ENCODE data around the gene MCTP2.
"Not testable (repeated sequence)": the region's sequence is repeated elsewhere in the genome, so short reads cannot be mapped to it uniquely, and the experiment has no call there.

The MCTP2 gene

DNA sequence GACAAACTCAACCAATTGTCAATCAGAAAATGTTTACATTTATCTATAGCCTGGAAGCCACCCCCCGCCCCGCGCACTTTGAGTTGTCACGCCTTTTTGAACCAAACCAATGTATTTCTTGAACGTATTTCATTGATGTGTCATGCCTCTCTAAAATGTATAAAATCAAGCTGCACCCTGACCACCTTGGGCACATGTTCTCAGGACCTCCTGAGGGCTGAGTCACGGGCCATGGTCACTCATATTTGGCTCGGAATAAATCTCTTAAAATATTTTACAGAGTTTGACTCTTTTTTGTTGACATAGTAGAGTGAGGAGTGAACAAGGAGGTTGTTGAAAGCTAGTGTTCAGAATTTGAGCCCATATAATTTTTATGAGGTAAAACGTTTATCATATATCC is 6.5 kb downstream of the MCTP2 start:
- DNase-seq: no peak

DNA sequence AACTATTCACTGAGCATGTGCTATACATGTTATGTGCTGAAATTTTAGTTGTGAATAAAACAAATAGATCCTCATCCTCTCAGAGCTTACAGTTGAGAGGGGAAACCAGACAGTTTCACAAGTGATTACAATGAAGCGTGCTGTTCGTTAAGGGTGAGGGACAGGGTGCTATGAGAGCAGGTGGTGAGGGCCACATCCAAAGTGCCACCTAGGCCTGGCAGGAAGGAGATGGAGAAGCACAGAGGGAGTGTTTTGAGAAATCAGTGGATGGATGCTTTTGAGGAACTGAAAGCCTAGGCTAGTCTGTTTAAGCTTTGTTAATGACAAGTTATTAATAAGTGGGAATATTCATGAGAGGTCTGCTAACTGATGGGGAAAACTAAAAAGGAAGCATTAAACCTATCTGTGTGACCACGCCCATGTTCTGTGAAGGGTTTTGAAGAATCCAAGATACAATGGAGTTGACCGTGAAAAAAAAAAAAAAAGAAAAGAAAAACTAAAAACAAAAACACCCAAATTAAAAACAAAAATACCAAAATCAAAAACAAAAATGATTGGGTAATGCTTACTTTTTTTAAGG is 7.3 kb downstream of the MCTP2 start:
- no peak for DNase-seq

DNA sequence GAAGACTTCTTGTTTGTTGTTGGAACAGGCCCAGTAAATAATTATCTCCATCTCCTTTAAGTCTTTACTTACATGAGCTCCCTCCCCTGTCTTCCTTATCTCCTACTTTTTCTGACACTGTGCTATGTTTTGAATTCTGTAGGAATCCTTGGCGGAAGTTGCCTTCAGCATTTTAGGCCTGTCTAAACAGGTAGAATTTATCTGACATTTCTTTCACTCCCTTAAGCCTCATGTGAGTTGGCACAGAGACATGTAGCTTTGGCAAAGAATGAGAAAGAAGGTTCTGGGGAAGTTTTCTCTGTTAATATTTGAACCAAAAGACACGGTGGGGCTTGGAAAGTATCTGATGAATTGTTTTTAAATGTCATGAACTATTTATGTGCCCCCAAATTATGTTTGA is 8.1 kb downstream of the MCTP2 start:
- no peak for DNase-seq

DNA sequence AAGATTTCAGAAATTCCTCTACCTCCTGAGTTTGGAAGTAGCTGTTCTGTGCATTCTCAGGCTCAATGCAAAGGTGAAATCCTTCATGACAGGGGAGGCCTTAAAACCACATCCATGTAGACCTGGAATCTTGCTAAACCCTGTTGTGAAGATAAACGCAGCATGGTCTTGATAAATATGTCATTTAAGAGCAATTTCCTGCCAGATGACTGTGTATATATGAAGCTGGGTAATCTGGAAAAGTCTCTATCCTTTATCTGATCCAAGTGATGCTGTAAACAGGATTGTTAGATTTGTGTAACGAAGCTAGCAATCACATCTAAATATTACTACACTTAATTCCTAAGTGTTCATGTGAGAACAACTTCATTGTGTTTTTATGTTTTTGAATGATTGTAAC is 9.1 kb downstream of the MCTP2 start:
- no peak for DNase-seq

DNA sequence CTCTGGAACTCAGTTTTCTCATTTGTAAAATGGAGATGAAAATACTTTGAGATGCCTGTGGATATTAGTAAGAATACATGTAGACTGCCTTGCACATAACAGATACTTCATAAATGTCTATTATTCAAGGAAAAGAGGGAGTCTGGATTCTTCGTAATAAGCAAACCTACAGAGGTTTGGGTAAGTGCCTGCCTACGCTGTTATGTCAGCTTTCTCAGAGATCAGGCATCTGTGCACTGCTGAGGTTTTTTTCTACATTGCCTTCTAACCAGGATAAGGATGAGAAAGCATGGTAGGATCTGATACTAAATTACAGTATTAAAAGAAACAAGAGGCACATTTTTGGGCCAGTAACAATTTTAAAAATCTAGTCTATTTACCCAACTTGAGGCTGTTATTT is 10.9 kb downstream of the MCTP2 start:
- no peak for DNase-seq

DNA sequence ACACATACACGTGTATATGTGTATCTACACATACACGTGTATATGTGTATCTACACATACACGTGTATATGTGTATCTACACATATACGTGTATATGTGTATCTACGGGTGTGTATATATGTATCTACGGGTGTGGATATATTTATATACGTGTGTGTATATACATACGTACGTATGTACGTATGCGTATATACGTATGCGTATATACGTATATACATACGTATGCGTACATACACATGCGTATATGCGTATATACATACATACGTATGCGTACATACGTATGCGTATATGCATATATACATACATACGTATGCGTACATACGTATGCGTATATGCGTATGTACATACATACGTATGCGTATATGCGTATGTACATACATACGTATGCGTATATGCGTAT is 11.6 kb downstream of the MCTP2 start:
- not testable (repeated sequence) for DNase-seq

DNA sequence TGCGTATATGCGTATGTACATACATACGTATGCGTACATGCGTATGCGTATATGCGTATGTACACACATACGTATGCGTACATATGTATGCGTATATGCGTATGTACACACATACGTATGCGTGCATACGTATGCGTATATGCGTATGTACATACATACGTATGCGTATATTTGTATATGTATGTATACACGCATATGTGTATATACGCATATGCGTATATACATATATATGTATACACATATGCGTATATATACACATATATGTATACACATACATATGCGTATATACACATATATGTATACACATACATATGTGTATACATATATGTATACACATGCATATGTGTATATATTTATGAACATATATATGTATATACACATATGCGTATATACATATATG is 12.1 kb downstream of the MCTP2 start:
- no peak for DNase-seq

DNA sequence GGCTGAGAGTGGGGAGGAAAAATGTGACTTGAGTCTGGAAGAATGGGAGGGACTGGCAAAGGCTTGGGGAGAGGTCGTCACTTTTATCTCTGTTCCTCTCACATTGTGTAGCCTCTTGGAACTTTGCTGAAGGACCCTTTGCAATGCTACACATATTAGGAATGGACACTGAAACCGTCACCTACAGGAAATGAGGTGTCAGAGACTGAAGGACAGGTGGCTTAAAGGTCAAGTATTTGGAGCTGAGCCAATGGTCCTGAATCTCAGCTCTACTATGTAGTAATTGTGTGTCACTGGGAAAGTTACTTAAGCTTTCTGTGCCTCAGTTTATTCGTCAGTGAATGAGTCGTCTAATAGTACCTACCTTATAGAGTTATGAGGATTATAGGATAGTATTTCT is 14.7 kb downstream of the MCTP2 start:
- DNase-seq: no peak

DNA sequence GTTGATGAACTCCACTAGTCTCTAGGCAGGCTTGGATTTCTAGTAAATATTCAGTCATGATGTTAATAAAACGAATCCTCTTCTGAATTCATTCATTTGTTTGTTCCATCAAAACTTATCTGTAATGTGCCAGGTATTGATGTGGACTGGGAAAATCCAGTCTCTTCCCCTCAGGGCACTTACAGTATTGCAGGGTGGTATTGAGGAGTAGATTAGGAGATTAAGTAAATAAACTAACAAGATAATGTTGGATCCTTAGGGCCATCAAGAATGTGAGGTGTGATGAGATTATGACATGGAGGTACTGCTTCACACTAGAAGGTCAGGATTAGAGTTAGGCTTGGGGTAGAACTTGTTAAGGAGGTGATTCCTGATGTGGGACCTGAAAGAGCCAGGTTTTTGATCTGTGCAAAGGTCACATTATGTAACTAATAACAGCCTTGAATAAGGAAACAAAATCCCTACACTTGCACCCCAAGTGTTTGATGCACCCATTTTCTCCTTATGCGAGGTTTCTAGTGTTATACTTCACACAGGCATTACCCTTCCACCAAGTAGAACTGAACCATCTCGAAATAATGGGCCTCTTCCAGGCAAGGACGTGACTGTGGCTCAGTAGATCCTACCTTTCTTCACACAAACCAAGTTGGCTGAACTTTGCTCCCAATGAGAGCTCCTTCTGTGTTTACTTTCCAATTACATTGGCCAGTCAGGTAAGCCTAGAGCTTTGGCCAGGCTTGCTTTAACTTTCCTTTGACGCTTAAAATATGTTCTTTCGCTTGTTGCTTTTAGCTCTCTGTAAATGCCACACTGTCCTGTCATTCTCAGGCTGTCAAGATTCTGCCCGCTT is 16.7 kb downstream of the MCTP2 start:
- no peak for DNase-seq

DNA sequence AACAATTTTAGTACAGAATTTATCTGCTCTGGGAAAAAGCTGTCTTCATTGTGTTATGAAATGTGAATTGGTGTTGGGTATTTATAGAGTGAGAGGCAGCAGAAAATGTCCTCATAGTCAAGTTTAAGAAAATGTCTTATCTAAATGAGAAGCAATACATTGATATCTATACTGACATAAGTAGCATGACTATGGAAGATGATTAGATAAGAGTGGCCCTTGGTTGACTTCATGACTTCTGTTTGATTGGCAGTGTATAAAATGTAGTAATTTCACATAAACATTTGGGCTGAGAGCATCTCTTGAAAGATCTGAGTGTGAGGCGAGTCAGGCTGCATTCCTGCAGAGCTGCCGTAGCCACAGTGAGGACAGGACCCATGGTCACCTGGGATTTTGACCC is 19.4 kb downstream of the MCTP2 start:
- no peak for DNase-seq

DNA sequence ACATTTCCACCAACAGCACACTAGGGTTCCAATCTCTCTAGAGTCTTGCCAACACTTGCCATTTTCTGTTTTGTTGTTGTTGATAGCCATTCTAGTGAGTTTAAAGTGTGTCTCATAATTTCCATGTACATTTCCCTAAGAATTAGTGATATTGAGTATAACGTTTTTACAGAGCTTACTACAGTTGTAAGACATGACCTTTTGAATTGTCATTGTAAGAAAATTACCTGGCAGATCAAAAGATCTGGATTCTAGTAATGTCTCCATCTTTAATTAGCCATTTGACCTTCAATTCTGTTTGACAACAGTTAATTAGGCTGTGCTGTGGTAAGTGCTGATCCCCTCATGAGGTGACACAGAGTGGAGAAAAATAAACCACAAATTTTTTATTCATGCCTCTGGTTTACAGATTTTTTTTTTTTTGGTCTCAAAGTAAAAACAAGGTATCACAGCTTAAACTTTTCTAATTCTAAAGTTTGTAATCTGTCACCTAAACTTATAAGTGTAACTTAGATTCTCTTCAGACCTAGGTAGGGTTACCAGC is 20.9 kb downstream of the MCTP2 start:
- DNase-seq: no peak

DNA sequence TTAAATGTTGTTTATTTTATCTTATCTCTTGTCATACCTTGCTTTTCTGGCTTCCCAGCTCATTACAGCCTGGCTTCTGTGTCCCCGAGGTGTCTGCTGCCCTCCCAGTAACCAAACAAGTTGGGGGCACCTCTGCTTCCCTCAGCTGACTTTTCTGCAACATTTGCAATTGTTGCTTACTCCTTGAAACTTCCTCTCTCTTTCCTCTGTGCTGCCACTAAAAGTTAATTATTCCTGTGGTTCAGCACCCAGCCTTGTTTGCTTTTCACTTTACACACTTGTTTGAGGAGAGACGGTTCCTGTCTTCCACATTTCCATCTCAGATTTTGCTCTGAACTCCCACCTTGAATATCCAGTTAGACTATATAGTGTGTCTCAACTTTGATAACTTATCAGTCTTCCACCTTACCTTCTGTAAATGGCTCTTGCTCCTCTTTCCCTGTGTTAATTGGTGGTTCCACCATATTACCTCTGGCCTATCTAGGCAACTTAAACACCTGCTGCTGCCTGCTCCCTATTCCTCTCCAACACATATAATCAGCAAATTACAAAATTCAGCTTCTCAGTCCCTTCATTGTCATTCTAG is 21.6 kb downstream of the MCTP2 start:
- DNase-seq: no peak

DNA sequence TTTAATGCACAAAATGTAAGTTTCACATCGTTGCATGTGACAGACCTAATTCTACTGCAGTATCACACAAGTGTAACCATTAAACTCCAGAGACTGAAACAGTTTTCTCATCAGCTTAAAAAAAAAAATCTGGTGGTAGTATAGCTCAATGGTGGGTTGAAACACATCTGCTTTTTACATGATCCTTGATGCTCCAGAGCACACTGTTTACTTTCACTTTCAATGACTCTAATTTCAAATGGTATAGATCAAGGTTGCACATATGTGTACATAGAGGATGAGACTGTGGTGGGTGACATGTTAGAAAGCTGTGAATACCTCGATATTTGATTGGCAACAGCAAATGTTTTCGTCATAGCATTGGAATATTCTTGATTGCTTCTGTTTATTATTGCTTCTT is 22.4 kb downstream of the MCTP2 start:
- no peak for DNase-seq

DNA sequence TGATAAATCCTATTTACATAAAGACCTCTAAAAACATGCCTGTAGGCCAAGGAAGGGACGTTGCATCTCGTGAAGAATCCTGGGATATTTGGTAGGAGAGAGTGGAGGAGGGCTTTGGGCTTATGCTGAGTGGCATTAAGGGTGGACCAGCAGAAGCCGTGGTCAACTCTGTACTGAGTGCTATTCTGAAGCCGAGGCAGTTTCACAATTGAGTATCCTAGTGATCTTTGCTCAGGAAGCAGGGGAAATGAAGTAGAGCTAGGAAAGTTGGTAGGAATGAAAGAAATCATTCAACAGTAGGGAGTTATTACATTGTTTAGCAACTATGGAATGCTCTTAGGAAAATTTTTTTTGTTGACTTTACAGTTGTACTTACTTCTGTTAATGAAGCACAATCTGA is 24.2 kb downstream of the MCTP2 start:
- DNase-seq: no peak

DNA sequence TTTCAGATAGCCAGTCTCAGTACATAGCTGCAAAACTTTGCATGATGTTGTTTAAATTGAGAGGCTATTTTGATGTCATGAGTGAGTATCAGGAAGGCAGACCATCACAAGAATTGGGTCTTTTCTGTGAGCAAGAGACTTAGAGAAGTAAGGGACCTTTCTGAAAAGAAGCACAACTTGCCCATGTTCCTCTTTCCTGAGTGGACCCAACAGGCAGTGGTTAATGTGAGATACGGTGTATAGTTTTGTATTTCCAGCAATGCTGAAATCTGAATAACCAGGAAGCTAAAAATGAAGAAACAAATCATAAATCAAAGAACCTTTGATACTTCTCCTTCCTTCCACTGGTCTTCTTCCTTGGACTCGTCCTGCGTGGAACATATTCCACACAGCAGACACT is 25.1 kb downstream of the MCTP2 start:
- DNase-seq: no peak

DNA sequence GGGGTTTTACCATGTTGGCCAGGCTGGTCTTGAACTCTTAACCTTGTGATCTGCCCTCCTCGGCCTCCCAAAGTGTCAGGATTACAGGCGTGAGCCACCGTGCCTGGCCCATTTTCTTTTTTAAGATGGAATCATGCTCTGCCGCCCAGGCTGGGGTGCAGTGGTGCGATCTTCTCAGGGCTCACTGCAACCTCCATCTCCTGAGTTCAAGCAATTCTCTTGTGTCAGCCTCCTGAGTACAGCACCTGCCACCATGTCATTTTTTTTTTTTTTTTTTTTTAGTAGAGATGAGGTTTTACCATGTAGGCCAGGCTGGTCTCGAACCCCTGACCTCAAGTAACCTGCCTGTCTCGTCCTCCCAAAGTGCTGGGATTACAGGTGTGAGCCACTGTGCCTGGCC is 26.4 kb downstream of the MCTP2 start:
- not testable (repeated sequence) for DNase-seq

DNA sequence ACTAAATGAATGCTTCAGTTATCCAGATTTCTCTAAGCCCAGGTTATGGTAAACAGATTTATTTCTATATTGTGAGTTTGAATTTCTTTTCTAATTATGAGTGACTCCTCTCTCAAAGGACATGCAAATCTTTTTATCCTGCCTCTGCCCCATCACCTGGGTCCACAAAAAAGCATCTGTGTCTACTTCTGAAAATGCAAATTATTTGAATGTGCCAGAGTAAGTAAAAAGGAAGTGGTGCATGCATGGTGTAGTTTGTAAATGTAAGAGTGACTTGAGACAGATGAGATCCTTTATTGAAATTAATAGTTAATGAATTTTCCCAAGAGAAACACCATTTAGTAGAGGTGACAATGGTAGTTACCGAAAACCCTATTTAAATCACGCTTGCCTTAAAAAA is 26.9 kb downstream of the MCTP2 start:
- no peak for DNase-seq

DNA sequence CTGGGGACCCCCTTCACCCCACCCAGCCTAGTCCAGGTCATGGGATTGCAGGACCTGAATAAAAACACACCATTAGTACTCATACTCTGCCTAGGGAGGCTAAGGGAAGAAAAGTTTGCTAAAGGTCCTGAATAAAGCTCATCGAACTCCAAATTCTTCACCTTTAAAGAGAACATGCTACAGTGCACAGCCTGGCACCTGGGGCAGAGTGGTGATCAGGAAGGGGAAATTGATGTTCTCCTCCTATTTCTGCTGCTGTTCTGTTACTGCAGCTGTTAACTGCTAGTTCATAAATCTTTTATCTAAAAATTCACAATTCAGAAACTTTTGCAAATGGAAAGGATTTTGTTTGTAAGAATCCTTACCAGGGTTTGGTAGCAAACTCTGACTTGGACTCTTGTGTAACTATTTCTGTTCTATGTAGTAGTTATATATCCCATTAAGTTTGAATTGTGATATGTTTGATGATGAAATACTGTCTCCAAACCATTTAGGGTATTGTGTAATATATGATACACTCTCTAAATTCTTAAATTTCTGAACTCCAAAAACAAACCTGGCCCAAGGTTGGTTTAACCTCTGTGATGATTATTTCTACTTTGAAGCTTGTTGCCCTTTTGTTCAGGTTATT is 27.9 kb downstream of the MCTP2 start:
- no peak for DNase-seq

DNA sequence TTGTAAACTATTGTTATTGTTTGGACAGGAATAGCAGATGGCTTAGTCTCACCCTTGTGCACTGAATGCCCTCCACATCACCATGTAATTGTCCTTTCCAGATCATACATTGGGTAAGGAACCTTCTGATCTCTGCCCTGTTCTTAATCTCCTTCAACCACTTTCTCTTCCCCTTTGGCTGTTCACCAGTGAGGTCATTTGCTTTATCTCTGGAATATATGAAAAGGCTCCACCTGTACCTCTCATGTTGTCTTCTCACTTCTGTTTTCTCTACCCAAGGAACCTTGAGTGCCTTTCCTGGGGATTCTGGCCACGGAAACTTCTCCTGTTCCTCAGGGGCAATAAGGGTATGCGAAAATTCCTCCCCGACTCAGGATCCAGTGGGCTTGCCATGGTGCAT is 28.5 kb downstream of the MCTP2 start:
- DNase-seq: no peak

DNA sequence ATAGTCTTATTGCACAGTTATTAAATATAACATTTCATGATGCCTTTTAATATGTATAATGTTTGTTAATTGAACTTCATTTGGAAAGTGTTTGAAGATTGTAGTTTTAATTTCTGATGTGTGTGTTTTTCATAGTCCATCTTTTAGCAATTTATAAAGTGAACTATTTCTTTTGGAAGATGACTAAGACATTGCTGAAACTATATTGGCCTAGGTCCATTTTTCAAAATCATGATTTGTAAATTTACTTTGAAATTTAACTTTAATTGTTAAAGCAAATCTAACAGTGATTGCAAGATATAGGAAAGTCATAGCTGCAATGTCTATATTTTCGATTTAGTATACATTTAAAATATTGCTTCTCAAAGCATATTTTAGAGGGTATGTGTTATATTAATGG is 30.8 kb downstream of the MCTP2 start:
- DNase-seq: no peak

DNA sequence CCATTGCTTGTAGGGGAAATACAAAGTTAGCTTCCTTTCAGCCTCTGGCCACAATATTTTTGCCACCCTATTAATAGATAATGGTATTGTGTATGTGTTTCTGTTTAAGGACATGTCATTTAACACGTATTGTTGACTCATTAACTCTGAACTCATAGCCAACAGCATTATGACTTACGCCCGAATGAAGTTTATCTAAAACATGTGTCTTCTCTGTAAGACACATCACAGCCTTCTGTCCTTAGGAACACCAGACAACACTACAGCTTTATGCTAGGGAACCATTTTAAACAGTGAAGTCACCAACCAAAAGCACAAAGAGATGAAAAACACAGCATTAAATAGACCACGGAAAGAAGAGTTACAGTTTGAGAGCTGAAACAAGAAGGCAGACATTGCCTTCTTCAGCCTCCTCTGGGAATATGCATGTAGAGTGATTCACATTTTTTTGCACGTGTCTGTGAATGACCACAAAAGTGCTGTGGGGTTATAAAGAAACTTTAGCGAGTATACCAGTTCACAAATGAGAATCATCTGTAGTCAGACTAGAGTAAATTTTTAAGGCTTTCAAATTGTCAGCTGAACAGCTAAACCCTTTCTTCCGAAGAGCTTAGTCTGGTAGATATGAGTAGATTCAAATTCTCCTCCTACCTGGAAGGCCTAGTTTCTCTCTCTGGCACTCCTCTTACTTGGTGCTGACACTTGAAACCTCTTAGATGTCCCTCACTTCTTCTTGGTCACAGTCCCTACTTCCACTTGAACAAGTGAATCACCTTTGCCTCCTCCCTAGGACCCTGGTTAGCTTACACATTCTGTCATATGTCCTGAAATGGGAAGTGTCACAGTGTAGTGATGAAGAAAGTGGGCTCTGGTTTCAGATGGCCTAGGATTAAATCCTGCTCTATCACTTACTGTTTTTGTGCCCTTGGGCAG is 32.2 kb downstream of the MCTP2 start:
- no peak for DNase-seq

DNA sequence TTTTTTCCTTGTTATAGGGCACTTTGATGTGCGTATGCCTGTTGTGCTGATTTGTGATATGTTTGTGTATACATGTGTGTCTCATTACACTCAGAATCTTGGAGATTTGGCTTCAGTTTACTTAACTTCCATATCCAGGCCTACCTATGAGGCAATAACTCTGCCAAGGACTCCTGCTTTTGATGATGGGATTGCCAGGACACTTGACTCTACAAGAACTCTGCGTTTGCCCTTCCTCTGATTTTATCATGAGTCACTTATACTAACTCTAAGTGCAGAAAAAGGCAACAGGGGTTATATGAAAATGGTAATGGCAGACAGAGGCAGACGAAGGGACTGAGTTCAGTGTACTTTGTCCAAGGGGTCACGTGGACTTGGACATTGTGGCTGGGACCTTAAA is 33.6 kb downstream of the MCTP2 start:
- DNase-seq: no peak

DNA sequence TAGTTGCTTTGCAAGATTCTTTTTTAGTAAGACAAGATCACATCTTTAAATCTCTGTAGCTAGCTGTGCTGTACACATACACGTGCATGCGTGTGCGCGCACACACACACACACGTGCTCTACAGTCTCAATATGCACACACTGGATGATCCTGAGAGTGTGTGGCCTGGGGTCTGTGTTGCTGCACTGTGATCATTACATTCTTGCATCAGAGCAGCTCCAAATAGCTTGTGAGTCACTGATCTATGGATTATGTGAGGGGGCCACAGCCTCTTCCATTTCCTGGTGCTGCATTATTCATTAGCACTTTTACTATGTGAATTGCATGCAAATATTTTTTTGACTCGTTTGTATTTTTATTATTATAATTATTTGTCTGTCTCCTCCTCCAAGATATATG is 34.6 kb downstream of the MCTP2 start:
- no peak for DNase-seq

Measured in DMS 273 treated with DMSO at 0.1 percent for 48 hours (cell line).